Gastrocnemius medialis (tissue), 4 donors: Measurements from ENCODE around the gene TPTE.
"Not testable (repeated sequence)": the region's sequence is repeated elsewhere in the genome, so short reads cannot be mapped to it uniquely, and the experiment has no call there.

Source experiments
- POLR2A ChIP-seq, 2 donors: fragments of 450-650 bp; IDR thresholded peaks; one replicate each; pipeline ENCODE4 v1.6.1; 2017; ENCODE audit warnings: antibody characterized with exemption in 2 of 2, mild to moderate bottlenecking in 2 of 2, moderate library complexity in 2 of 2
- TF ChIP-seq, protein P1 (sequence below), 5 experiments: fragments of 450-650 bp in 3 of 5; fragments of 200-600 bp in 2 of 5; sonication (generic) in 2 of 5; IDR thresholded peaks in 4 of 5; conservative IDR thresholded peaks in 1 of 5; 1 replicate in 4 of 5; 2 replicates in 1 of 5; pipeline ENCODE4 v1.5.1; 2016 to 2019; ENCODE audit warnings: antibody characterized with exemption in 5 of 5, mild to moderate bottlenecking in 3 of 5, moderate library complexity in 3 of 5

GRCh38 chr21:10639746-10640145, 118.4 kb downstream of the TPTE start:
- not testable (repeated sequence) for TF ChIP-seq POLR2A (IDR thresholded peaks at IDR 0.05)
- TF ChIP-seq, protein P1, sequence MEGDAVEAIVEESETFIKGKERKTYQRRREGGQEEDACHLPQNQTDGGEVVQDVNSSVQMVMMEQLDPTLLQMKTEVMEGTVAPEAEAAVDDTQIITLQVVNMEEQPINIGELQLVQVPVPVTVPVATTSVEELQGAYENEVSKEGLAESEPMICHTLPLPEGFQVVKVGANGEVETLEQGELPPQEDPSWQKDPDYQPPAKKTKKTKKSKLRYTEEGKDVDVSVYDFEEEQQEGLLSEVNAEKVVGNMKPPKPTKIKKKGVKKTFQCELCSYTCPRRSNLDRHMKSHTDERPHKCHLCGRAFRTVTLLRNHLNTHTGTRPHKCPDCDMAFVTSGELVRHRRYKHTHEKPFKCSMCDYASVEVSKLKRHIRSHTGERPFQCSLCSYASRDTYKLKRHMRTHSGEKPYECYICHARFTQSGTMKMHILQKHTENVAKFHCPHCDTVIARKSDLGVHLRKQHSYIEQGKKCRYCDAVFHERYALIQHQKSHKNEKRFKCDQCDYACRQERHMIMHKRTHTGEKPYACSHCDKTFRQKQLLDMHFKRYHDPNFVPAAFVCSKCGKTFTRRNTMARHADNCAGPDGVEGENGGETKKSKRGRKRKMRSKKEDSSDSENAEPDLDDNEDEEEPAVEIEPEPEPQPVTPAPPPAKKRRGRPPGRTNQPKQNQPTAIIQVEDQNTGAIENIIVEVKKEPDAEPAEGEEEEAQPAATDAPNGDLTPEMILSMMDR (IDR thresholded peaks at IDR 0.05 in 4 of 5, conservative IDR thresholded peaks at IDR 0.05 in 1 of 5), result not testable (repeated sequence)
